ENCODE measurements around the gene CPSF7. TPM values are rescaled to one million over a fixed set of nuclear protein-coding genes. Genes with fewer than 3 reads are reported as not detected.
A peak's percentile ranks its signal among the peaks of the same experiment; 100 is the strongest.
"Not testable (repeated sequence)": the region's sequence is repeated elsewhere in the genome, so short reads cannot be mapped to it uniquely, and the experiment has no call there.

Gene CPSF7
- total RNA-seq, 1 donor from 2014 or later: 75.8 TPM

- ATAC-seq (no peak), DNase-seq (no peak)
- intact Hi-C loops (cut with DNase I): no loop called here
- peaks cover 10% of the 10 kb centered on the region for H3K4me1 ChIP-seq
- no peaks in the 10 kb centered on the region for H3K27me3 ChIP-seq
- TF ChIP-seq, protein P1, sequence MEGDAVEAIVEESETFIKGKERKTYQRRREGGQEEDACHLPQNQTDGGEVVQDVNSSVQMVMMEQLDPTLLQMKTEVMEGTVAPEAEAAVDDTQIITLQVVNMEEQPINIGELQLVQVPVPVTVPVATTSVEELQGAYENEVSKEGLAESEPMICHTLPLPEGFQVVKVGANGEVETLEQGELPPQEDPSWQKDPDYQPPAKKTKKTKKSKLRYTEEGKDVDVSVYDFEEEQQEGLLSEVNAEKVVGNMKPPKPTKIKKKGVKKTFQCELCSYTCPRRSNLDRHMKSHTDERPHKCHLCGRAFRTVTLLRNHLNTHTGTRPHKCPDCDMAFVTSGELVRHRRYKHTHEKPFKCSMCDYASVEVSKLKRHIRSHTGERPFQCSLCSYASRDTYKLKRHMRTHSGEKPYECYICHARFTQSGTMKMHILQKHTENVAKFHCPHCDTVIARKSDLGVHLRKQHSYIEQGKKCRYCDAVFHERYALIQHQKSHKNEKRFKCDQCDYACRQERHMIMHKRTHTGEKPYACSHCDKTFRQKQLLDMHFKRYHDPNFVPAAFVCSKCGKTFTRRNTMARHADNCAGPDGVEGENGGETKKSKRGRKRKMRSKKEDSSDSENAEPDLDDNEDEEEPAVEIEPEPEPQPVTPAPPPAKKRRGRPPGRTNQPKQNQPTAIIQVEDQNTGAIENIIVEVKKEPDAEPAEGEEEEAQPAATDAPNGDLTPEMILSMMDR (IDR thresholded peaks at IDR 0.05): no peak
- H3K4me3 ChIP-seq: no peak overlapping the region
- no peak overlapping the region for H3K27ac ChIP-seq
- H3K9me3 ChIP-seq: no peaks in the 10 kb centered on the region
- peaks cover 54% of the 10 kb centered on the region for H3K36me3 ChIP-seq
Measured at GRCh38 chr11:61437496-61437895, 7.7 kb upstream of the CPSF7 start.

GRCh38 chr11:61430839-61431238, 1.1 kb upstream of the CPSF7 start:
- DNase-seq; intact Hi-C loops (cut with DNase I); H3K27me3 ChIP-seq; ATAC-seq; H3K9me3 ChIP-seq: not testable (repeated sequence)
- Histone ChIP-seq H3K27ac (peak overlapping the region; percentile 91), H3K36me3 (peaks cover 32% of the 10 kb centered on the region), H3K4me1 (peaks cover 31% of the 10 kb centered on the region), H3K4me3 (peak overlapping the region; percentile 77)

DNA sequence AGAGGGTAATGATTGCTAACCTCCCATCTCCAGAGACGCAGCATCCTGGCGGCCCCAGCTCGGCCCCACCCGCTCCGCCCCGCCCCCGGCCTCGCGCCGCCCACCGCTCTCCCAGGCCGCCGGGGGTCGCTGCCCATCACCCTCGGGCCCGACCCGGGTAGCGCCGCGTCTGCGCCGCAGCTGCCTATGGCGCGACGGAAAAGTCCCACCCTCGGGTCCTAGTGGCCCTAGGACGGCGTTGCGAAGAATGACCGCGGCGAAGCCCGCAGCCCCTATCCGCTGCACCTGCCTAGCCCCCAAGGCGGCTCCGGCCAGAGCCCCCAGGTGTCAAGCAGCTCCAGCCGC, 457 bp downstream of the CPSF7 start:
- H3K36me3 ChIP-seq: peaks cover 47% of the 10 kb centered on the region
- intact Hi-C loops (cut with DNase I): no loop called here
- TF ChIP-seq, protein P1 (IDR thresholded peaks at IDR 0.05): peak; percentile 19
- peak overlapping the region; percentile 91 for H3K27ac ChIP-seq
- H3K4me1 ChIP-seq: peaks cover 32% of the 10 kb centered on the region
- peak; percentile 84 for DNase-seq
- peak; percentile 76 for ATAC-seq
- peak overlapping the region; percentile 77 for H3K4me3 ChIP-seq
- H3K27me3 ChIP-seq: no peaks in the 10 kb centered on the region
- no peaks in the 10 kb centered on the region for H3K9me3 ChIP-seq

DNA sequence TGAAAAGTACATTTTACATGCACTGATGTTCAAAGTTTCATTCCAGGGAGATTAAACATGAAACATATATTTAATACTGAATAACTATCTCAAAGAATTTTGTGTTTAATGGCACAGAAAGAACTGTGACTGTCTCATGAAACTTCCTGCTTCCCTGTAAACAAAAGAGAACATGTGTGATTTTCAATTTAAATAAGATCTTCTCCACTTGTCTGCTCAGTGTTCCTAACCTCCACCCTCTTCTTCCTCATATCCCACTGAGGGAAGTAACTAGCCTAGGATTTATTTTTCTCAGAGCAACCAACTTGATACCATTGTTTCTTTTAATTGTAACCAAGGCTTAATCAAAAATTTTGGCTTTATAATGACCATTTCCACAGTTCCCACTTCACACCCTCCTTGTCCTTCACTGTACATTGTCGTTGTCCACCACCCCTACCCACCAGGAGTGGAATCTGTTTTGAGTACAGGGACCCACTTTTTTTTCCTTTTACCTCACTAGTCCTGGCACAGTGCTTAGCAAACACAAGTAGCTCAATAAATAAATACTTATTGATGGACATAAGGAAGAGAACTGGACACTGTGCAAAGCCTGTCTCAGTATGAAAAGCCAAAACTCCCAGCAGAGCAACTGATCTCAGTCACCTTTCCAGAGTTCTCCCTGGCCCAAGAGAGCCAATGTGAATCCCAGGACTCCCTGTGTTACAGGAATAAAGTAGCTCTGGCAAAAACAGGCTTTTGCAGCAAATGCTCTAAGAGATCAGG, 4.2 kb downstream of the CPSF7 start:
- Histone ChIP-seq H3K4me1 (peaks cover 26% of the 10 kb centered on the region), H3K9me3 (no peaks in the 10 kb centered on the region), H3K4me3 (no peak overlapping the region), H3K36me3 (peaks cover 82% of the 10 kb centered on the region), H3K27ac (no peak overlapping the region), H3K27me3 (no peaks in the 10 kb centered on the region)
- TF ChIP-seq, protein P1 (IDR thresholded peaks at IDR 0.05): no peak
- intact Hi-C loops (cut with DNase I): no loop called here
- no peak for DNase-seq
- no peak for ATAC-seq

- no peak for ATAC-seq
- H3K4me1 ChIP-seq: peaks cover 11% of the 10 kb centered on the region
Measured at GRCh38 chr11:61422226-61422625, 7.5 kb downstream of the CPSF7 start.

GRCh38 chr11:61418136-61418535, 11.6 kb downstream of the CPSF7 start:
- H3K36me3 ChIP-seq: peaks cover 97% of the 10 kb centered on the region
- no peaks in the 10 kb centered on the region for H3K27me3 ChIP-seq
- H3K4me1 ChIP-seq: no peaks in the 10 kb centered on the region
- H3K9me3 ChIP-seq: no peaks in the 10 kb centered on the region
- no peak for ATAC-seq
- H3K27ac ChIP-seq: no peak overlapping the region
- TF ChIP-seq, protein P1 (IDR thresholded peaks at IDR 0.05): no peak
- H3K4me3 ChIP-seq: no peak overlapping the region
- intact Hi-C loops (cut with DNase I): no loop called here
- no peak for DNase-seq

More at GRCh38 chr11:61422226-61422625, 7.5 kb downstream of the CPSF7 start:
- intact Hi-C loops (cut with DNase I): no loop called here
- Histone ChIP-seq H3K27ac (no peak overlapping the region), H3K27me3 (no peaks in the 10 kb centered on the region), H3K36me3 (peaks cover 97% of the 10 kb centered on the region), H3K9me3 (no peaks in the 10 kb centered on the region), H3K4me3 (no peak overlapping the region)
- TF ChIP-seq, protein P1 (IDR thresholded peaks at IDR 0.05): no peak
- no peak for DNase-seq

All from upper lobe of right lung (tissue), 1 donor.